NCI-H2107 (cell line): ENCODE measurements around the gene BIRC6.
"Not testable (repeated sequence)": the region's sequence is repeated elsewhere in the genome, so short reads cannot be mapped to it uniquely, and the experiment has no call there.

Experiments
- DNase-seq: peaks from one replicate; lab custom pipeline; 2025; lab: John Stamatoyannopoulos, UW

BIRC6 gene

DNA sequence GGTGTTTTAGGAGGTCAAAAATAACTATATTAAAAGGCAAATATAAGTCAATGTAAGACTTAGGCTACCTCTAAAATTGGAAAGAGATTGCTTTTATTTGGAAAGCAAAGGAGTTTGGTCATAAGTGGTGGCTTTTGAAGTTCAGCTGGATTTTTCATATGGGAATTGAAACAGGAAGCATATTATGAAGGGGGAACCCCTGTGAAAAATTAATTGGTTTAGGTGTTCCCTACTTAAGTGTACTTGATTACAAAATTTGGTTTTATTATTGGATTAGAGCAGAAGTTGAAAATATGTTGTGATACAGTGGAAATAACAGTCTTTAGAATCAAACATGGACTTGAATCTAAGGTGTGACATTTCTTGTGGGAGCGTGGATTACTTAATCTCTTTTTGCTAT is 149.6 kb downstream of the BIRC6 start:
- DNase-seq, result no peak

- no peak for DNase-seq
These were observed 158.1 kb downstream of the BIRC6 start for GRCh38 chr2:32514946-32515345.

DNA sequence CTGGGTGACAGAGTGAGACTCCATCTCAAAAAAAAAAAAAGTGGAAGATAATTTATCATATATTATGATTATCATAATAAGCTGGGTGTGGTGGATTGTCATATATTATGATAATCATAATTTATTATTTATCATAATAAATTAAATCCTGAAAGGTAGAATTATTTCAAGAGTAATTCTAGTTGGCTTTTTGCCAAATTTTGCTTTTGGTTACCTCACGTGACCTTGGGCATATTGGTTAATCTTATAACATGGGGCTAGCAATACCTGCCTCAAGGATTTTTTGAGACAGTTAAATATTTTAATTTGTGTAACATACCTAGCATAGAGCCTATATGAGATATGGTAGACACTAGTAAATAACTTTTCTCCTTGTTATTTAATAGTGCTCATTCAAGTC is 159.7 kb downstream of the BIRC6 start:
- no peak for DNase-seq

DNA sequence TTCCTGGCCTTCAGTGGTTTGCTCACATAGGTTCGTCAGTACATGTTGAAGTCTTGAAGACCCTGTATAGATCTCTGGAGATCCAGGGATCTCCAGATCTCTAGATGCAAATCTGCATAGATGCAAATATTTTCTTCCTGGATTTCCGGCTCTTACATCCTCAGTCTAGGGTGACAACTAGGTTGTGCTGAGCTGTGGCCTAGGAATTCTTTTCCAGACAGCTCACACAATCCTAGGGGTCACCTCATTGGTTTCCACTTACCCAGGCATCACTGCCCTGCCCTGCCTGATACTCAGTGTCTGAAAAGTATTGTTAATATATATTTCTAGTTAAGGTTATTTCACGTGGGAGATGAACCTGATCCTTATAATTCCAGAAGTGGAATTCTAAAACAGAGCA is 165.9 kb downstream of the BIRC6 start:
- DNase-seq, result no peak

DNA sequence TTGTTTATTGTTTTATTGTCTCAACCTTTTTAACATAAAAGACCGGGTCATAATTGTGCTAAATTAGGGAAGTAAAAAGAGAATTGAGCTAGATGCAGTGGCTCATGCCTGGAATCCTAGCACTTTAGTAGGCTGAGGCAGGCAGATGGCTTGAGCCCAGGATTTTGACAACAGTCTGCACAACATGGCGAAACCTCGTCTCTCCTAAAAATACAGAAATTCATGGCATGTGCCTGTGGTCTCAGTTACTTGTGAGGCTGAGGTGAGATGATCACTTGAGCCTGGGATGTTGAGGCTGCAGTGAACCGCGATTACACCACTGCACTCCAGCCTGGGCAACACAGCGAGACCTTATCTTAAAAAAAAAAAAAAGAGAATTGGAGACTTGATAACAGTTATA is 166.9 kb downstream of the BIRC6 start:
- no peak for DNase-seq

DNA sequence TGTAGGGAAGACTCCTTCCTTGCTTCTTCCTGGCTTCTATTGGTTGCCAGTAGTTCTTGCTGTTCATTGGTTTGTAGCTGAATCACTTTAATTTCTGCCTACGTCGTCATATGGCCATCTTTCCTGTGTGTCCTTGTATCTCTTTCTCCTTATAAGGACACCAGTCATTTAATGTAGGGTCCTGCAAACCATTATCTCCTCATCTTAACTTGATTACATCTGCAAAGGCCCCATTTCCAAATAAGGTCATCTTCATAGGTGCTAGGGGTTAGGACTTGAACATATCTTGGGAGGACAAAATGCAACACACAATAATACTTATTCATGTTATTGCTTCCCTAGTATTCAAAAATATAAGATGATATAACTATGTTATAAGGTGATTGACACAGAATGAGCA is 175.5 kb downstream of the BIRC6 start:
- DNase-seq, result no peak

DNA sequence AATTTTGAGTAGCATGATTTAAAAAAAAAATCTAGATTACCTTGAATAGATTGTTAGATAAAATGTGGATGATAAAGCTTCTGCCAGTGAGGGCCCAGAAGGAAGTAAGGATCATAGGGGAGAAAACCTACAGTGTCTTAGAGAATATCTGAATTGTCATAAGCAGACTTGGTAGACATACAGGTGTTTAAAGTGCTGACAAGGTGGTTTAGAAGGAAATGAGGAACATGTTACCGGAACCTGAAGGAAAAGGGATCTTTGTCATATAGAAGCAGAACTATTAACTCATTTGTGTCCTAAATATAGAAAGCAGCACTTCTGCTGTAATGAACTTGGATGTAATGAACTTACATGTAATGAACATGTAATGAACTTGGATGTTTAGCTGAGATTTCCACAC is 176.1 kb downstream of the BIRC6 start:
- DNase-seq, result no peak

DNA sequence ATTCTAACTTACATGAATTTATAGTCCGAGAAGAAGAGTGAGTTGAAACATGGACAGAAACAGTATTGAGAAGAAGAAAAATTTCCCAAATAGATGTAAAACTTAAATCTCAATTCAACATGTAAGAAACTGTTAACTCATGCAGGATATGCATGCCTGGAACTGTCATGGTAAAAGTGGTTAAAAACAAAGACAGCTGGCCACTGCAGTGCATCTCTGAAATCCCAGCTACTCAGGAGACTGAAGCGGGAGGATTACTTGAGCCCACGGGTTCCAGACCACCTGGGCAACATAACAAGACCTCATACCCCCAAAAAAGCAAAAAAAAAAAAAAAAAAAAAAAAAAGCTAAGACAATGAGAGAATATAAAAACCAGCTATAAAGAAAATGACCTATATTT is 178.0 kb downstream of the BIRC6 start:
- no peak for DNase-seq

GRCh38 chr2:32538735-32539134 is 181.9 kb downstream of the BIRC6 start:
- no peak for DNase-seq

- not testable (repeated sequence) for DNase-seq
These were observed 195.7 kb downstream of the BIRC6 start for GRCh38 chr2:32552483-32552882.

- DNase-seq, result no peak
These were observed 197.1 kb downstream of the BIRC6 start for GRCh38 chr2:32553829-32554432.

DNA sequence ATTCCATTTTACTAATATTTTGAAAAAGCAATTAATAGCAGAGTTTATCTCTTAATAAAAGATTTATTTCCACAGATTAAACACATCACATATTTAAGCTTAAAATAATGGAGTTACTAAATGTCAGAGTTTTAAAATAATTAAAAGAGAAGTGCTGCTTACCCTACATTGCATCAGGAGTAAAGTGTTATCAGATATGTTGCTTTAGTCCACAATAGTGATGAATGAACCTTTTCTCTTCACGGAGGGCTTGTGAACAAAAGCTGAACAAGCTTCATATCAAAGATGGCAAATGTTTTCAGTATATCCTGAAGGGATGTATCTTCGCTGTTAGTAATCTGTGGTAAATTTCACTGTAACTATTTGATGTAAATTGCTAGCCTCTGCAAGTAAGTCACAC is 201.7 kb downstream of the BIRC6 start:
- DNase-seq, result no peak

DNA sequence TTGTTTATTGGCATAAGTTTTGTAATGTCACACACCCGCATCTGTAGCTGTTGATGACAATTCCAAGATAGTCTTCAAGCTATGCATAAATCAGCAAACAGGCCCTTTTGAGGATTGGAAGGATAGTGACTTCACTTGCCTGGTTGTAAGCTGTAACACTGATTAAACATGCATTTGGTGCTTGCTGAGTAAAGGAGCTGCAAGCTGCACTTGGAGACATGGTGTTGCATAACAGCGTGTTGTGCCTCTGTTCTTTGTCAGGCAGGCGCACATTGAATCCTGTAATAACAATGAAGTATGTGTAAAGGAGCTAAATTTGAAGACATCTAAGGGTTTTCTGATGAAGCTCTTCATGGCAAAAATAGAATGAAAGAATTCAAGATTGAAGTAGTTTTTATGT is 202.3 kb downstream of the BIRC6 start:
- DNase-seq, result no peak

DNA sequence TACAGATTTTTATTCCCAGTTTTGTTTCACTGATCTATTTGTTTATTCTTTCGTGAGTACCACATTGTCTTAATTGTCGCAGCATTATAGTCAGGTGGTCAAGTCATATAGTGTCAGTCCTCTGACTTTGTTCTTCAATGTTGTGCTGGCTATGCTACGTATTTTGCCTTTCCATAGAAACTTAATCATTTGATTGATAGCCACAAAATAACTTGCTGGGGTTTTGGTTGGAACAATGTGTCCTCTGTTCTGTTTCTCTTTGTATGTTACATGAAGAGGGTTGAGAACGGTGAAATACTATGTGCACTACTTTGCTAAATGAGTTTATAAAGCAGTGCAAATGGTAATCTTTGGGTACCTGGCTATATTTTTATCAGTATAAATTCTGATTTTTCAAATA is 206.1 kb downstream of the BIRC6 start:
- no peak for DNase-seq

DNA sequence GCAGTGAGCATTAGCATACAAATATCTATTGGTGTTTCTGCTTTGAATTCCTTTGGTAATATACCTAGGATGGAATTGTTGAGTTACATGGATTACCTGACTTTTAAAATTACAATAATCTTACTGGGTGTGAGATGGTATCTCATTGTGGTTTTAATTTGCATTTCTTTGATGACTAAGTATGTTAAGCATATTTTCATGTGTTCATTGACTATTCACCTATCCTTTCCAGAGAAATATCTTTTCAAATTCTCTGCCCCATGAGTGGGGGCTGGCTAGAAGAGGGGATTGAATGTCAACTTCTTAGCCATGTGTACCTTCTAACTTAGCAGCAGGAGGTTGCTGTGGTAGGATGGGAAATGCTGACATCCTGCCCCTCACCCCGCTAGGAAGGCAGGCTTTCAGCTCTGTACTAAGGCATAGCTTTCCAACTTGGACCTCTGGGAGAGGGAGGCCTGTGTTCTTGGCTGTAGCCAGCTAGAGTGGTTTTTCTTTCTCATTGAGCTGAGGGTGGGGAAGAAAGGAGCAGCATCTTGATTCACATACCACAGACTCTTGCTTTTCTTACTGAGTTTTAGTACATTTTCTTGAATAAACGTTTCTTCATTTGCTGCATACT is 207.7 kb downstream of the BIRC6 start:
- DNase-seq, result no peak

- DNase-seq, result no peak
These were observed 209.1 kb downstream of the BIRC6 start for GRCh38 chr2:32565902-32566301.

GRCh38 chr2:32572030-32572429 is 215.2 kb downstream of the BIRC6 start:
- no peak for DNase-seq

DNA sequence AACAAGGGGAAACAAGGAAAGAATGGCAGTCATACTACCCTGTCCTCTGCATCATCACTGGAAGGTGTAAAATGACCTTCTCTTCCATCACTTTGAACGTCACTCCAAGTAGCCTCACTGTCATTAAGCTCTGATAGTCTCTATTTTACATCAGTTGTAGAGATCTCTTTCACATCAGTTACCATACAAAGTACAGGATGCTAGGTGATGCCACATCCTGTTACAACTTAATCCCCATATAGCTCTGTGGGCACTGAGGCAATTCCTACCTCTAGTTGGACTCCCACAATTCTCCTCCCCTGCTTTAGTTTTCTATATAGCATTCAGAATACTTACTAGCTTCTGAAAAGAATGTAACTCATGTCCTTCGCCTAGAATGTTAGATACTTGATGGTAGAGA is 215.9 kb downstream of the BIRC6 start:
- DNase-seq, result no peak

GRCh38 chr2:32591669-32592463 is 235.0 kb downstream of the BIRC6 start:
- no peak for DNase-seq

GRCh38 chr2:32594573-32594972 is 237.8 kb downstream of the BIRC6 start:
- DNase-seq, result no peak

DNA sequence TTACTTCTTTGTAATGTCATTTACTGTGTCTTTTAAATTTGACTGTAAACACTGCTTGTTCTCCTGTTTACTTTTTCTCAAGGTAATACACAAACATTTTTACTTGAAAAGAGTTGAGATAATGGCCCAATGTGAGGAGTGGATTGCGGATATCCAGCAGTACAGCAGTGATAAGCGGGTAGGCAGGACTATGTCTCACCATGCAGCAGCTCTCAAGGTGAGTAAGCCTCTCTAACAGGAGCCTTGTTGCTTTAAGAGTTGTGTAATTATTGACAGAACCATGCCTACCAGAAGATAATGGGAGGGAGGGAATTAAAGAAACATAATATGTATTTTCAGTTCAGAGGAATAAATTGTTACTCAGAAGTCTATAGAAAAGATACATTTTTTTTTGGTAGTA is 254.5 kb downstream of the BIRC6 start:
- no peak for DNase-seq

DNA sequence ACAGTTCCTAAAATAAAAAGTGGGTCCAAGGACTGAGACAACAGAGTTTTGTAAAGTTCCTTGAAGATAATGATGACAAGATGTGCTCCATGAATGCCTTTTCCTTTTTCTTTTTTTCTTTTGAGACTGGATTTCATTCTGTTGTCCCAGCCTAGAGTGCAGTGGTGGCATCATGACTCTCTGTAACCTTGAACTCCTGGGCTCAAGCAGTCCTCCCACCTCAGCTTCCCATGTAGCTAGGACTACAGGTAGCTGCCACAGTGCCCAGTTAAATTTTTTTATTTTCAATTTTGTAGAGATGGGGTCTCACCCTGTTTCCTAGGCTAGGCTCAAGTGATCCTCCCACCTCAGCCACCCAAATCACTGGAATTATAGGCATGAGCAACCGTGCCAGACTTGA is 254.9 kb downstream of the BIRC6 start:
- DNase-seq, result no peak

- no peak for DNase-seq
These were observed 257.3 kb downstream of the BIRC6 start for GRCh38 chr2:32614084-32614483.
